K562 (cell line): ENCODE results near the gene EXOG. TPM values are rescaled to one million over a fixed set of nuclear protein-coding genes. Genes with fewer than 3 reads are reported as not detected.

ENCODE experiments used
- ATAC-seq: fragments of 200-7000 bp; cut with Tn5 transposase; 3 replicates; pipeline ENCODE4 v1.9.1; 2020; ENCODE audit warnings: moderate library complexity
- BruUV-seq: library from RNA; stranded (reverse); fragments of 400-500 nt; replicated peaks from 2 replicates; lab custom pipeline; 2021; lab: Mats Ljungman, UMichigan
- CTCF ChIA-PET: fragments of 300-600 bp; formaldehyde crosslinking; extraction: SDS; loops from one replicate; lab custom pipeline; 2021; ENCODE audit warnings: low intra/inter-chr PET ratio; lab: Yijun Ruan, JAX
- POLR2A ChIA-PET: fragments of 300-600, 350-650 bp; sonication (Branson Sonifier 250); formaldehyde crosslinking; extraction: SDS; loops from one replicate; lab custom pipeline; 2021; ENCODE audit warnings: antibody characterized with exemption, inconsistent platforms; lab: Yijun Ruan, JAX
- DNase-seq, 4 experiments: peaks; one replicate each; pipeline versions ENCODE4 v3.0.0 to v3.0.0-alpha.2; 2011 to 2018; ENCODE audit warnings: low spot score in 3 of 4, mixed read lengths in 3 of 4; ENCODE audit errors: extremely low read depth in 1 of 4
- FAIRE-seq: peaks from 2 replicates; lab custom pipeline; 2011; peaks lifted over from hg19 to GRCh38; lab: Jason Lieb, UNC
- H2AFZ ChIP-seq: 2 replicates; pipeline ENCODE4 v1.6.0; 2011; ENCODE audit warnings: low read depth, low read length, control low read depth, inconsistent platforms
- H3K27ac ChIP-seq: fragments of 200-600 bp; 3 replicates; pipeline ENCODE4 v1.8.0; 2011; ENCODE audit warnings: low read depth, mild to moderate bottlenecking, control low read depth, inconsistent platforms, low read length, moderate library complexity, mixed read lengths; ENCODE audit errors: extremely low read depth
- H3K27me3 ChIP-seq, 2 experiments: fragments of 300-600 bp in 1 of 2; 2 replicates in 1 of 2; 3 replicates in 1 of 2; pipeline versions ENCODE4 v1.6.0 to v1.8.0; 2011; ENCODE audit warnings: inconsistent platforms in 2 of 2, low read length in 2 of 2, mild to moderate bottlenecking in 1 of 2, mixed read lengths in 1 of 2, moderate library complexity in 1 of 2; ENCODE audit not compliant: control insufficient read depth in 2 of 2, insufficient read depth in 2 of 2
- H3K36me3 ChIP-seq: fragments of 300-600 bp; 3 replicates; pipeline ENCODE4 v1.8.0; 2011; ENCODE audit warnings: mild to moderate bottlenecking, low read length, inconsistent platforms; ENCODE audit not compliant: control insufficient read depth, insufficient read depth
- H3K4me1 ChIP-seq, 2 experiments: fragments of 200-600 bp in 1 of 2; replicated peaks in 1 of 2; 2 replicates in 1 of 2; 3 replicates in 1 of 2; pipeline versions ENCODE4 v1.5.1 to v1.8.0; 2011; ENCODE audit warnings: inconsistent platforms in 2 of 2, low read length in 2 of 2, mild to moderate bottlenecking in 1 of 2, mixed read lengths in 1 of 2, moderate library complexity in 1 of 2; ENCODE audit not compliant: control insufficient read depth in 2 of 2, insufficient read depth in 2 of 2
- H3K4me2 ChIP-seq: 2 replicates; pipeline ENCODE4 v1.6.1; 2011; ENCODE audit warnings: low read length, control low read depth, inconsistent platforms, mixed read lengths; ENCODE audit not compliant: insufficient read depth
- H3K4me3 ChIP-seq: fragments of 200-600 bp; sonication (generic), shearing (Covaris generic); 2 replicates; pipeline ENCODE4 v1.5.1; 2016; ENCODE audit warnings: control low read depth, inconsistent platforms
- H3K79me2 ChIP-seq: fragments of 200-600 bp; 3 replicates; pipeline ENCODE4 v1.8.0; 2011; ENCODE audit warnings: low read length, inconsistent platforms; ENCODE audit not compliant: control insufficient read depth, insufficient read depth
- H3K9ac ChIP-seq, 2 experiments: 2 replicates each; pipeline versions ENCODE4 v1.6.0 to v1.6.1; 2011; ENCODE audit warnings: low read depth in 2 of 2, low read length in 2 of 2, control low read depth in 1 of 2, inconsistent platforms in 1 of 2, mild to moderate bottlenecking in 1 of 2, mixed read lengths in 1 of 2; ENCODE audit not compliant: insufficient read depth in 1 of 2
- H3K9me1 ChIP-seq: one replicate; pipeline ENCODE4 v1.6.0; 2011; ENCODE audit warnings: inconsistent platforms, mild to moderate bottlenecking, low read length, moderate library complexity; ENCODE audit not compliant: control insufficient read depth, insufficient read depth
- H3K9me3 ChIP-seq: replicated peaks from 2 replicates; pipeline ENCODE4 v1.5.1; 2011; ENCODE audit warnings: low read depth, low read length, inconsistent platforms; ENCODE audit not compliant: control insufficient read depth, insufficient read depth
- H4K20me1 ChIP-seq: replicated peaks from 2 replicates; pipeline ENCODE4 v1.6.1; 2011; ENCODE audit warnings: low read length, inconsistent platforms, mixed read lengths; ENCODE audit not compliant: control insufficient read depth, insufficient read depth
- CBX1 ChIP-seq: sonication (generic); IDR thresholded peaks from 2 replicates; pipeline ENCODE4 v1.6.1; 2016; ENCODE audit warnings: antibody characterized with exemption, low read depth, mild to moderate bottlenecking
- CTBP1 ChIP-seq: fragments of 450-650 bp; IDR thresholded peaks from 2 replicates; pipeline ENCODE4 v1.6.1; 2016; ENCODE audit warnings: borderline replicate concordance
- LEF1 ChIP-seq: fragments of 450-650 bp; IDR thresholded peaks from 2 replicates; pipeline ENCODE4 v1.6.1; 2016; ENCODE audit warnings: mild to moderate bottlenecking
- MAFF ChIP-seq: IDR thresholded peaks from 2 replicates; pipeline ENCODE4 v1.6.1; 2012; ENCODE audit warnings: low read length, improper control_type of control experiment
- MBD1 ChIP-seq: fragments of 250-450 bp; sonication (Bioruptor Pico); IDR thresholded peaks from 2 replicates; pipeline ENCODE4 v1.8.0; 2022; ENCODE audit warnings: inconsistent platforms
- MYBL2 ChIP-seq, 2 experiments: fragments of 450-650 bp in 1 of 2; sonication (generic) in 1 of 2; formaldehyde crosslinking in 1 of 2; IDR thresholded peaks; 2 replicates each; pipeline versions ENCODE4 v1.6.1 to v1.8.1; 2017 to 2022; ENCODE audit warnings: borderline replicate concordance in 1 of 2, inconsistent platforms in 1 of 2, low read depth in 1 of 2, mild to moderate bottlenecking in 1 of 2, missing genetic modification reagents in 1 of 2, moderate library complexity in 1 of 2
- PHF8 ChIP-seq: fragments of 200-600 bp; sonication (generic); IDR thresholded peaks from 2 replicates; pipeline ENCODE4 v1.6.1; 2012; ENCODE audit warnings: mixed run types, mild to moderate bottlenecking, inconsistent platforms, low read length, moderate library complexity, borderline replicate concordance
- SPI1 ChIP-seq: IDR thresholded peaks from 2 replicates; pipeline ENCODE4 v1.6.1; 2011; ENCODE audit warnings: low read depth, low read length, control low read depth, borderline replicate concordance
- THAP12 ChIP-seq: fragments of 250-450 bp; sonication (Bioruptor Pico); IDR thresholded peaks from 2 replicates; pipeline ENCODE4 v1.9.0; 2021; ENCODE audit warnings: mild to moderate bottlenecking, inconsistent platforms
- WGBS: fragments of 100-300 bp; shearing (Covaris generic); methylation state at CpG from one replicate; pipeline ENCODE4 v1.1.6; 2016; ENCODE audit warnings: low coverage, mixed read lengths; ENCODE audit not compliant: insufficient coverage; ENCODE audit errors: missing lambda C conversion rate; 5-methylcytosine and 5-hydroxymethylcytosine counted together
- in situ Hi-C: fragments of 300-500 bp; cut with MboI; formaldehyde crosslinking; loops from 4 replicates; pipeline ENCODE4 v1.15.0; 2018; ENCODE audit warnings: inconsistent platforms, mixed read lengths
- intact Hi-C: fragments of 100-400 bp; cut with micrococcal nuclease; formaldehyde crosslinking; loops from 2 replicates; pipeline ENCODE4 v1.14.2; 2022
- polyA plus RNA-seq, 8 experiments: library from polyadenylated mRNA; depleted of rRNA in 4 of 8; stranded (reverse) in 5 of 8; unstranded in 3 of 8; fragments of >200 nt; fragmentation: Nextera tagmentation in 2 of 8; fragmentation: Illumina TruSeq in 1 of 8; extraction: Ambion mirVana in 2 of 8; extraction: Trizol in 1 of 8; gene quantifications; 2 replicates each; pipeline versions ENCODE4 v1.2.1 to v1.2.3, GENCODE V29; 2011 to 2014; ENCODE audit warnings: inconsistent platforms in 1 of 8, missing spikeins in 1 of 8
- total RNA-seq, 7 experiments: library from RNA; depleted of rRNA in 6 of 7; stranded (reverse); fragments of >200 nt in 6 of 7; fragmentation: Illumina TruSeq in 2 of 7; extraction: Trizol in 2 of 7; gene quantifications; 2 replicates each; pipeline versions ENCODE4 v1.2.1 to v1.2.3, GENCODE V29; 2011 to 2021; ENCODE audit warnings: low replicate concordance in 1 of 7
- TF ChIP-seq, protein P1 (sequence below): sonication (generic); formaldehyde crosslinking; IDR thresholded peaks from 2 replicates; pipeline ENCODE4 v1.8.1; 2022; ENCODE audit warnings: missing genetic modification reagents

The EXOG gene
- total and polyA plus RNA-seq, 9 of the 15 experiments (the other 6 are each of a cell fraction or from before 2014, with no cell fraction given), result 10.8 to 21.7 (median 14.8) TPM

- TF ChIP-seq PHF8, result no peak
These were observed 4.7 kb downstream of the EXOG start (continued) for GRCh38 chr3:38500688-38501417.

- FAIRE-seq (no peak), ATAC-seq (peak; percentile 56), DNase-seq (no peak)
- Histone ChIP-seq H3K79me2 (no peaks in the 10 kb centered on the region), H3K4me1 (no peaks in the 10 kb centered on the region), H3K4me3 (no peak overlapping the region), H3K9me1 (no peaks in the 10 kb centered on the region), H3K9ac (no peak overlapping the region), H4K20me1 (no peaks in the 10 kb centered on the region), H3K9me3 (no peaks in the 10 kb centered on the region), H2AFZ (no peak overlapping the region), H3K4me2 (no peak overlapping the region), H3K36me3 (peaks cover 33% of the 10 kb centered on the region), H3K27ac (no peak overlapping the region), H3K27me3 (no peaks in the 10 kb centered on the region)
- intact Hi-C loops (no loop called here), in situ Hi-C loops (no loop called here)
- 52% methylated on average over 2 of the region's 2 CpGs for WGBS
- CTCF ChIA-PET, result no interaction called here
- TF ChIP-seq MYBL2 (IDR thresholded peaks at IDR 0.05; ENCODE audit: low read depth) (no peak), MYBL2 (CRISPR knock-in tag; IDR thresholded peaks at IDR 0.05; ENCODE audit: borderline replicate concordance) (no peak), THAP12 (CRISPR knock-in tag) (no peak), LEF1 (no peak), SPI1 (peak; percentile 96), CBX1 (no peak), MAFF (no peak), CTBP1 (0 out of 2 replicates have a peak, but pooled peaks have one; percentile 24), MBD1 (CRISPR knock-in tag) (no peak)
- TF ChIP-seq, protein P1, sequence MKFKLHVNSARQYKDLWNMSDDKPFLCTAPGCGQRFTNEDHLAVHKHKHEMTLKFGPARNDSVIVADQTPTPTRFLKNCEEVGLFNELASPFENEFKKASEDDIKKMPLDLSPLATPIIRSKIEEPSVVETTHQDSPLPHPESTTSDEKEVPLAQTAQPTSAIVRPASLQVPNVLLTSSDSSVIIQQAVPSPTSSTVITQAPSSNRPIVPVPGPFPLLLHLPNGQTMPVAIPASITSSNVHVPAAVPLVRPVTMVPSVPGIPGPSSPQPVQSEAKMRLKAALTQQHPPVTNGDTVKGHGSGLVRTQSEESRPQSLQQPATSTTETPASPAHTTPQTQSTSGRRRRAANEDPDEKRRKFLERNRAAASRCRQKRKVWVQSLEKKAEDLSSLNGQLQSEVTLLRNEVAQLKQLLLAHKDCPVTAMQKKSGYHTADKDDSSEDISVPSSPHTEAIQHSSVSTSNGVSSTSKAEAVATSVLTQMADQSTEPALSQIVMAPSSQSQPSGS (CRISPR knock-in tag), result no peak
- POLR2A ChIA-PET, result interaction anchor here (0.6 kb wide), 1 partner anchor 47 kb away, joined by 4 read pairs; no protein-coding TSS in a partner anchor
- BruUV-seq, result no TSS peak
These were observed 11.0 kb downstream of the EXOG start for GRCh38 chr3:38507120-38507519.
